Upper lobe of left lung (tissue), 4 donors: ENCODE results near the gene SIM1.

Source experiments
- EP300 ChIP-seq, 4 donors: sonication (generic); formaldehyde crosslinking; IDR thresholded peaks; one replicate each; pipeline ENCODE4 v1.5.1; 2017; ENCODE audit warnings: antibody characterized with exemption in 4 of 4, control low read depth in 2 of 4
- TF ChIP-seq, protein P1 (sequence below), 6 experiments: fragments of 450-650 bp in 4 of 6; fragments of 200-600 bp in 2 of 6; sonication (generic) in 2 of 6; IDR thresholded peaks; one replicate each; pipeline ENCODE4 v1.5.1; 2016 to 2019; ENCODE audit warnings: antibody characterized with exemption in 6 of 6

DNA sequence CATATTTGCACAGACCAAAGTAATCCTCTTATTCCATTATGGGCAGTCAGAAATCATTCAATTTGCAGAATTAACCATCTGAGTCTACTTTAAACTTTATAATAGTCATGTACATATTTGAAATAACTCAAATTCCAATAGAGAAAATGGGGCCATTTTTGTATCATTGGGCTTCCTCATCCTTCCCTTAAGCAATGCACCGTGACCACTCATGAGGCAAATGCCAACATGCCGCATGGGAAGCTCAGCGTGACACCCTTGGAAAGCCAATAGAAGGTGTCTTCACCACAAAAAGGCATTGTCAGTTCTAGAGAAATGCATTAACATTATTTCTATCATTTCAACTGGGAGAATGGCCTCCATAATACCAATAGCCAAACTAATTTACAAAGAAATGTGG, 38.5 kb downstream of the SIM1 start:
- TF ChIP-seq, protein P1, sequence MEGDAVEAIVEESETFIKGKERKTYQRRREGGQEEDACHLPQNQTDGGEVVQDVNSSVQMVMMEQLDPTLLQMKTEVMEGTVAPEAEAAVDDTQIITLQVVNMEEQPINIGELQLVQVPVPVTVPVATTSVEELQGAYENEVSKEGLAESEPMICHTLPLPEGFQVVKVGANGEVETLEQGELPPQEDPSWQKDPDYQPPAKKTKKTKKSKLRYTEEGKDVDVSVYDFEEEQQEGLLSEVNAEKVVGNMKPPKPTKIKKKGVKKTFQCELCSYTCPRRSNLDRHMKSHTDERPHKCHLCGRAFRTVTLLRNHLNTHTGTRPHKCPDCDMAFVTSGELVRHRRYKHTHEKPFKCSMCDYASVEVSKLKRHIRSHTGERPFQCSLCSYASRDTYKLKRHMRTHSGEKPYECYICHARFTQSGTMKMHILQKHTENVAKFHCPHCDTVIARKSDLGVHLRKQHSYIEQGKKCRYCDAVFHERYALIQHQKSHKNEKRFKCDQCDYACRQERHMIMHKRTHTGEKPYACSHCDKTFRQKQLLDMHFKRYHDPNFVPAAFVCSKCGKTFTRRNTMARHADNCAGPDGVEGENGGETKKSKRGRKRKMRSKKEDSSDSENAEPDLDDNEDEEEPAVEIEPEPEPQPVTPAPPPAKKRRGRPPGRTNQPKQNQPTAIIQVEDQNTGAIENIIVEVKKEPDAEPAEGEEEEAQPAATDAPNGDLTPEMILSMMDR (IDR thresholded peaks at IDR 0.05) = no peak
- no peak for TF ChIP-seq EP300 (IDR thresholded peaks at IDR 0.05)
